Superior temporal gyrus (tissue), 1 donor: Measurements from ENCODE around the gene COBL.
A peak's percentile ranks its signal among the peaks of the same experiment; 100 is the strongest.

ENCODE experiments used
- DNase-seq: peaks from one replicate; pipeline ENCODE4 v3.0.0-alpha.2; 2016; ENCODE audit errors: extremely low spot score

COBL gene

DNA sequence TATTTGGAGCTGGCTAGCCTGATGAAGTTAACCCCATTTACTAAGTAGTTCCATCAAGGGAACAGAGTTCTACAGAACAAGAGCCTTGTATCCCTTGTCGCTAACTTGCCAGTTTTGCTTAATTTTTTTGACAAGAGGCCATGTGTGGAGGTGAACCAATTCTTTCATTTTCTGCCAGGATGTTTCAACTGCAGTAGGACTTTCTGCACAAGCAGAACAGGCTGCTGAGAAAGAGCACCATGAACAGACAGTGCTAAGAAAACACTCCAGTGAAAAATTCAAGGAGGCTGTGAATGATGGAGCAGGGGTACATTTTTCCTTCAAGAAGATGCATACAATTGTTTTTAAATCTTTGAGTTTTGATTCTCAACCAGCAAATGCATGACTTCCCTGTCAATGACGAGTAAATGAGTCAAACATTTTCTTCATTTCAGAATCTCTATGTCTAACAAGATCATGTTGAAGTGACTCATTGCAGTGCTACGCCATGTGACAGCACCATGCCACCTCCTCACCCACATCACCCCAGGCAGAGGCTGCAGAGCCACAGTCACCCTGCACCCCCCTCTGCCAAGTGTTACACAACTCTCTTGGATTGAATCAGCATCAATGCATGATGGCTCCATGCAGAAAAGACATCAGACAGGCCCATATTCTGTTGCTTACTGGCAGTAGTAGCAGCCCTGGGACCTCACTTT, 193.1 kb downstream of the COBL start:
- peak; percentile 83 for DNase-seq

DNA sequence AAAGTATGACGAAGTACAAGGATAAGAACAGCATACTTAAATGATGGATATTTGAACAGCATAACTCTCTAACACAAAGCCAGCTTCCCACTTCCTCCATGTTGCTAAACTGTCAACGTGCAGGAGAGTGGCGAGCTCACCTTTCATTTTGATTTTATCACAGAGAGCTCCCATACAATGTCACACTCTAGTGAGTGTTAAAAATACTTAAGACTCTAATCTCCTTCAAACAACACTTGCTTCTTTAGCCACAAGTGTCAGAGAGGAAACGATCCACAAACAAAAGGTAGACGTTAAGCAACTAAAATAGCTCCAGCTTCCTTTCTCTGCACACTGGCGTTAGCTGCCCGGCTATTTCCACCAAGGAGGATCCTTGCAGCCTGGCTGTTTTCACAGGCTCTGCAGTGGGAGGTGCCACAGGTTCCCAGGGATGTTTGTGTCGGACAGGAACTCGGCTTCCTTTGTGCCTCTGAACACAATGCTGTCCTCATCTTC, 194.6 kb downstream of the COBL start:
- peak; percentile 37 for DNase-seq

DNA sequence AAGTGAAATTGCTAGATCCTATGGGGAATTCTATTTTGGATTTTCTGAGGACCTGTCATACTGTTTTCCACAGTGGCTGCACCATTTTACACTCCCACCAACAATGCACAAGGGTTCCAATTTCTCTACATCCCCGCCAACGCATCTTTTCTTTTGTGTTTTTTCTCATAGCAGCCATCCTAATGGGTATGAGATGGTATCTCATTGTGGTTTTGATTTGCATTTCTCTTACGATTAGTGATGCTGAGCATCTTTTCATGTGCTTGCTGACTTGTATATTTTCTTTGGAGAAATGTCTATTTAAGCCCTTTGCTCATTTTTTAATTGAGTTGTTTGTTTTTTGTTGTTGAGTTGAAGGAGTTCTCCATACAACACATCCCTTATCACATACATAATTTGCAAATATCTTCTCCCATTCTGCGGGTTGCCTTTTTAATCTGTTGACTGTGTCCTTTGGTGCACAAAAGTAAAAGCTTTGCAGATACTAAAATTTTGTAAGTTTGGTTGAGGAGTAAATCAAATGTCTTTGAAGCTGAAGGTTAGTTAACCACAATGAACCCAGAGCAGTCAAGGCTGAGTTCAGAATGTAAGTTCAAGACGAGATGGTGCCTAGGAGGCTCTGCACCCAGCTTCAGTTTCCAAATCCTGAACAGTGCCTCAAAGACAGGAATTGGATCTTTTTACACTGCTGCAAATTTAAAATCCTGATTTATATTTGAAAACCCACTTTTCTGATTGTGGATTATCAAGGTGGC, 195.4 kb downstream of the COBL start:
- DNase-seq = no peak

DNA sequence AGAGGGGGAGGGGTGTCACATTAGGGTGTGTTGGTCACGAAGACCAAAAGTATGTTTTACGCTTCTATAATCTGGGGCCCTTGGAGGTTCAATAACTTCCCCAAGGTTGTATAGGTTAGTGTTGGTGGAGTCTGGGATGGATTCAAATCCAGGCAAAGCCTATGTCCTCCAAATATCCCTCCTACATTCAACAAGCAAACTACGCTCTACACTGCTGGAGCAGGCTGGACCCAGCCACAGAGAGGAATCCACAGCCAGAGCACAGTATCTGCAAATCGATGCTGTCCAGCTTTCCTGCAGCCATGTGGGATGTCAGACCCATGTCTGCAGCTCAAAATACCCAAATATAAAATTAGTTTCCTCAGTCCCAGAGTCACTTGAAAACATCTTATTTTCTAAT, 198.0 kb downstream of the COBL start:
- no peak for DNase-seq

DNA sequence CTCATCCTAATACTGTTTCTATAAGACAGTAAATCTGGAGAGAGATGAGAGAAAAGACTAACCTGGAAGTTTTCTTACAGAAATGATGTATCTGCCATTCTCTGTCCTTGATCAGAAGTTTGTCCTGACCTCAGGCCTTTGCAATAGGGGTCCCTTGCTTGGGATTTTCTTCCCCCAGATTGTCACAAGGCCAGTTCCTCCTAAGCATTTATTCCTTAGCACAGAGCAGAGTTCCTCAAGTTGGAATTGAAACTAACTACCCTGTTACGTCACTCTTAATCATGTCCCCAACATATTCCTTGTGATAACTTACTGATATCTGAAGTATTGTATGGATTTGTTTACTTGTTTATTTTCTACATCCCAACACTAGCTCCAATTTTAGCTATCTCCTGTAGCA, 202.1 kb downstream of the COBL start:
- DNase-seq = no peak

DNA sequence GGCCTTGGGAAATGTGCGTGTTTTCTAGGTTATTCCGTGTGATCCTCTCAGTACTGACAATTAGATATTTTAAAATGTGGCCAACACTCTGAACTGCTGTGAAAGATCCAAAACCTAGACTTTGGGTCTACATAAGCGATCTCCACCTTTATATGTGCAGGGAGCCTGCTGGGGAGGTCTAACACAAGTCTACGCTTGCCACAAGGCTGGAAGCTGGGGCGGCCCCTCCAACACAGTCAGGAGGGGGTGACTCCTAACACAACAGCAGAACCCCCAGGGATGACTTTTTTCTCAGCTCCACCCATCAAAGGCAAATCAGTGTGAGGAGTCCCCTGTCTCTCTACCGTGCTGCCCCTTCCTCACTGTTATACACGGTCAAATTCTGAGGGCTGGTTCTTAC, 202.6 kb downstream of the COBL start:
- no peak for DNase-seq

DNA sequence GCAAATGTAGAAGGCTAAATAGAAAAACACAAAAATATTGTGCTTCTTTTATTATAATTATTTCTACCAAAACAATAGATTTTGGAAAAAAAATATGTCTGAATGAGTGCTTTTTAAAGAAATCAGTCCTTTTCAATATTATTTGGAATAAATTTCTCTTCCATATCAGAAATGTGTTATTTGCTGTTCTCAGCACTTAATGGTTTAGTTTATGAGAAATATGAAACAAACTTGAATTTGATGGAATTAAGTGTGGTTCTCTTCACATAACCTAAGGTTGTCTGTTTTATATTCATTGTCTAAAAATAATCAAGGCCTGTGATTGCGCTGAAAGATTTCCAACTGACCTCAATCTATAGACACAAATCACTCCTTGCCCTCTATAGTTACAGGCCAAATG, 203.0 kb downstream of the COBL start:
- DNase-seq = no peak

DNA sequence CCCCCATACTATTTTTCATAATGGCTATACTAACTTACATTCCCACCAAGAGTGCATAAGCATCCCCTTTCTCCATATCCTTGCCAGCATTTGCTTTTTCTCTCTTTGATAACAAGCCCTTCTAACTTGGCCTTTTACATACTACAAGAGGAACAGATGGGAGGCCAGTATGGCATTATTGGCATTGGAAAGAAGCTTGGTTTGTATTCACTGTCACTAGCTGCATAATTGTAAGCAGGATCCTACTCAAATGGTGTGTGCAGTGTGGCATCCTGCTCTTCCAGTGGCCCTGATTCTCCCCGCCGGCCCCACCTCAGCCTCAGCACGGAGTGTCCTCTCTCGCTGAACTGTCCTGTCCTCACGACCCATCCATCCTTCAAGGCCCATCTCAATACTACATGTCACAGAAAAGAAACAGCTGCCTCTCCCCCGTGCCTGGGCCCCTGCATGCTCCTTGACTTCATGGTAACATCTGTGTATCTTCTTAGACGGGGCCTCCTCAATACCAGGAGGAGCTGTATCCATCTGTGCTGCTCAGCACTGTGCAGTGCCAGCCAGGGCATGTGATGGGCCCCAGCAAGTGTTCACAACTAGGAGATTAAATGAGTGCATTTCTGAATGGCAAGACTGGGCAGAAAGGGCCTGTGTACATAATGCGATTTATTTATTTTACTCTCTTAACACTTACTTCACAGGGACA, 205.2 kb downstream of the COBL start:
- DNase-seq = no peak

DNA sequence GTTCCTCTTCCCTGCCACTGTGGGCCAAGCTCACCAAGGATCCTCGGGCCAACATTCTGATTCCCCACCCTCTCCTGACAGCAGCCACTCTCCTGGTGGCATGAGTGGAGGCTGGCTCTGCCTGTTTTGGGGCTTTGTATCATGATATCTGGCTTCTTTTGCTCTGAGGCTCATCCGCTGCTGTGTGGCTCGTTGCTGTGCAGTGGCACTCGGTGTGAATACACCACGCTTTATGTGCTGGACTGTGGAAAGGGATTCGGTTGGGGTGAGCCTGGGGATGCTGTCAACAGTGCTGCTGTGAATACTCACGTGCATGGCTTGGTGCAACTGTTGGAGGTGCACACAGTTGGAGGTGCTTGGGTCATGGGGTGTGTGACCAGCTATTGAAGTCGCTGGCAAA, 208.5 kb downstream of the COBL start:
- DNase-seq = no peak

DNA sequence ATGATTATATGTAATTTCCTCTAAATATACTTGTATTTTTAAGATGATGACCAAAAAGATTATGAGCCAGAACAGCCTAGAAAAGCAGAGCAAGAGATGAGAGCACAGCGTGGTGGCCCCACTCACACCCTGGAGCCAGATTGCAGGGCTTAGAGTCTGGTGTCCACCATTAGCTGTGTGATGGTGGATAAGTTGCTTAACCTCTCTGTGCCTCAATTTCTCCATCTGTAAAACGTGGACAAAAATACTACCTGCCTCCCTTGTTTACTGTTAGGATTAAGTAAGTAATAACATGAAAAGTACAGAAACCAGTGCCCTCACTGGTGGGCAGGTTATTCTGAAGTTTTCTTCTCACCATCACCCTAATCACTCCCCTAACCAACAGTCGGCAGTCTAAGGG, 212.3 kb downstream of the COBL start:
- DNase-seq = no peak

DNA sequence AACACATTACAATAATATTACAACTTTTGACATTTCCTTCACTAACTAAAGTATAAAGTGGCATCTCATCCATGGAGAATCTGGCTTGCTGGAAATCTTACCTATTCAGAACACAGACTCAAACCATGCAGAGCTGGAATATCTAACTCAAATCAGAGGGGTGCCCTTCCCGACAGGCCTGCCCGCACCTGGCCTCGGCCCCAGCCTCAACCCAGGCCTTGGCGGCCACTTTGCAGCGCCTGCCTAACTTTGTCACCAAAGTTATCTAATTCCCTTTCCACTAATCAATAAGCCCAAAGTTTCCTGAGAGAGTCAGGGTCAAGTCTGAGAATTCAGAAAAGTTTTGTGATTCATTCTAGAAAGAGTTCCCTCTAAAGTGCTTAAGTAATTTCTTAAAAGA, 212.9 kb downstream of the COBL start:
- DNase-seq = no peak

DNA sequence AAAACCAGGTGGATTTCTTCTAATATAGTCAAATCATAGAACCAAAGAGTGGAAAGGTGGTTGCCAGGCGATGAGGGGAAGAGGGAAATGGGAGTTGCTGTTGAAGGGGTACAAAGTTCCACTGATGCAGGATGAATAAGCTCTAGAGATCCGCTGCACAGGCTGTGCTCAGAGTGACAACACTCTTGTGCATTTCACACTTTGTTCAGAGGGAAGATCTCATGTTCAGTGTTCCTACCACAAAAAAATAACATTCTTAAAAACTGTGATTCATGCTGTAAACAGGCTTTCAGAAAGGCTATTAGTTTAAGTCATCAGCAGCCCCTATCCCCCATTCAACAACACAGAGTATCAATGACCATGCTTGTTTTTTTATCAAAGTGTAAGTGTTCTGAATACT, 213.8 kb downstream of the COBL start:
- DNase-seq = no peak

DNA sequence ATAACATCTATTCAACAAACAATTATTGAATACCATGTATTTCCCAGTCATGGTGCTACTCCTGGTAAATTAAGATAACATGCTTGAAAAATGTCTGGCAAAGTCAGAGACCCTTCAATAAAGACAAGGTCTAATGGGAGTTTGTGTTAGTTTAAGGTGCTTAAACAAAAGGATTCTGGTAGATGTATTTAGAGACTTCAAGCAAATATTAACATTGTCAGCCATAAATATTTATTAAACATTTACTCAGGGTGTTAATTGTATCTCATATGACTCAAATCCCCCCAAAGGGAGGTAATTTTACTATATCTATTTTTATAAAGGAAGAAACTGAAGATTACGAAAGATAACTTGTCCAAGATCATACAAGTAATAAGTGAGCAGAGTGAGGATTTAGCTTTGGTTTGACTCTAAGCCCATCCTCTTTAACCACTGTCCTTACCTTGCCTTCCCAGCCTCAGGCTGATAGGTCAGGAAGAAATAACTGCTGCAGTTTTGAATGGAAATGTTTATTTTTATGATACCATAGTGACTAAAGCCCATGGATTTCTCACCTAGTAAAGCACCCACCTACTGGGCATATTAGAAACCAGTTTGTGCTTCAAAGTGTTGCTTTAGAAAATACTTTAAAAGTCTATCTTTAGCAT, 215.4 kb downstream of the COBL start:
- no peak for DNase-seq

DNA sequence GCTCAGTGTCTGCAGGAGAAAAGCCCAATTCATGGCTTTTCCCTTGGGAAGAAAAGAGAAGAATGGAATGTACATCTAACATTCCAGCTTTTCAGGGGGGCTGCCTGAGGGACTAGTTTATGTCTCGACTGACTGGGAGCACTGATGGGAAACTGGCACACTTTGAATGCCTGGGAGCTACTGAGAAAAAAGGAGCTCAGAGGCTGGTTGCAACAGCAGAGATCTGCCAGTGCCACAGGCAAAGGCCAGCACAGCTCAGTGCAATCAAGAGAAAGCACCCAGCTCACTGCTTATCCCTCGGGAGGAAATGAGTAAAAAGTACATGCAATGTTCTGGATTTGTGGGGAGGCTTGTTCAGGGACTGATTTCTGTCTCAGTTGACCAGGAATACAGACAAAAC, 226.2 kb downstream of the COBL start:
- DNase-seq = no peak

DNA sequence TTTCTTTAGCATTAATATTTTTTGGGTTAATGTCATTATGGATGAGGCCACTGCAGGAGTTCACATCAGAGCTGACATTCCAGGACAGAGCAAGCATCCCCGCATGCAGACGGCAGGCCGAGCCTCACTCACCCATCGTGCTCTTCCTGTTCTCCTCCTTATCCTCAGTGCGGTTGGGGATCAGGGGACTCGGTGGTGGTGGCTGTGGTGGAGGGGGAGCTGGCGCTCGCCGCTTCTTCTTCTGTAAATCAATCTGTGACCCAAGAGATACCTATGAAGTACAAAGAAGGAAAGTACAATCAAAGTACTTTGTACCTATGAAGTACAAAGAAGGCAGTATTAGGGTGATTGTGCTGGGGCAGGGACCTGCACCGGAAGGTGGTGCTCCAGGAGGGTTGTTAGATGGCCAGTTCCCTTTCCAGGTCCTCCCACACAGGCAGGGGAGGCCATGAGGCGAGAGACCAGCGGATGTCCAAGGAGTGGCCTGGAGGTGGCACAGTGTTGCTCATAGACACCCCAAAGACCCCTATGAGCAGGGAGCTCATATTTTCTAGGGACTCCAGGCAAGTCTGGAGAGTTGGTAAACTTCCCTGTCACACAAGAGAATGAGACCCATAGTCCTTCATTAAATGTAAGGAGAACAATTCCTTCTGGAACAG, 231.4 kb downstream of the COBL start:
- DNase-seq = no peak

DNA sequence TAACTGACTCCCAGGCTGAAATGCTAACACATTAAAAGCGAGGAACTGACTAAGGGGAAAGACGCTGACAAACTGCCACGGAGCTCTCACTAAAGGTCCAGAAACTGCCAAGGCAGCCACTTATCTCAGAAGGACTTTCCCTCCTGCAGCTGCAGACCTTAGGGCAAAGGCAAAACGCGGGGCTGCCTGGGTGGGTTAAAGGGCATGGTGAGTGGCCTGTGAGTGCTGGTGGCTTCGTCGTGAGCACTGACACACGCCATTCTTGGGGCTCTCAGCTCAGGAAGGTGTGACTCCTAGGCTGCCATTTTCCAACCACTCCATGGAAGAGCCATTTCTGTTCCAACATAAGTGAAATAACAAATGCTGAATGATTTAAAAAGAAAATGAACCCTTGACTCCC, 232.5 kb downstream of the COBL start:
- no peak for DNase-seq

DNA sequence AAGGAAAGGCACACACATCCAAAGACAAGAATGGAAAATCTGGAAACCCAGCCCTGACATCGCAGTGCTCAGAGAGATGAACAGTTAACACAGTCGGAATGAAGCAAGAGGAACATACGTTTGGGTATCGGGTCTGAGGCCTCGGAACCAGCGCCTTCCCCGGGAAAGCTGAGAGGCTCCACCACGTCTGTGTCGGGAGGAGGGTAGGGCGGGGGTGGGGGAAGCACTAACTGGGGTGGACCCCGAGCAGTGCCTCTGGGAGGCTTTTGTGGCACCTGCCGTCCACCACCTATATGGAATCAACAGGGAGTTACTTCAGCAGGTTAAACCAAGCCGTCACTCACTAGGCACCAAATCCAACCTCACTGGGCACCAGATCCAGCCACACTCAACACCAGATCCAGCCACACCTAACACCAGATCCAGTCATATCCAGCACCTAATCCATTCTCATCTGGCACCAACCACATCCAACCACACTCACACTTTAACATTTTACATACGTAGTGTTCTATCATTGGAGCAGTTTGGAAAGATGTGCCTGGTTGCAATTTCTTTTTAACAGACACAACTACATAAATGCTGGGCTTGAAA, 233.6 kb downstream of the COBL start:
- DNase-seq = no peak

DNA sequence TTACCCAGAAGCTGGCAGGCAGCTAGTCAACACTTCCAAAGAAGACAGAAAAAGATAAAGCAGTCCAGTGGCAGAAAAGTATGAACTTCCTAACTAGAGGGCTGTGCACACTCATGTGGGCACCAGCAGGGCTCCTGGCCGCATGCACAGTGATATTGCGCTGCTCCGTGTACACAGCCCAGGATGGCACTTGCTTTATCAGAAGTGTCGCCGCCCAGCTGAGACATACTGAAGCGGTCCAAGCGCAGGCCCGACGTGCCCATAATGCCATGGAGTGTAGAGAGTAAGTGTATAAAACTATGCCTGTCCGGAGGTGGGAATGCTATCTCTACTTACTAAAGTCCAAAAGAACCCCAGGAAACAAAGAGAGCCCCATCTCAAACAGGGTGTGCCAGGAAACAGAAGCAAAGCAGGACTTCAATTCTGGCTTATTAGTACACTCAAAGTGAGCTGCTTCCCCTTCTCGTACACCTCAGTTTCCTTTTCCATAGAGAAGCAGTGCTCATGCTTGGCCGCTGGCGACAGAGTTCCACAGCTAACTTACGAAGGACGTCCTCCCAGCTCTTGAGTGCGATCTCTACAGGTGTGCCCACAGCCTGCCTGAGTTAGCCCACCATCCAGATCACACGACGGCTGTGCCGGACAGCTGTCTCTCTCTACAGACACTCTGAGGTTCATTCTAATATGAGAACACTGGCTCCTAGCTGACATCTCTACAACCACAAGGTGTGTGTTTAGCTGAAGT, 234.3 kb downstream of the COBL start:
- DNase-seq = no peak

DNA sequence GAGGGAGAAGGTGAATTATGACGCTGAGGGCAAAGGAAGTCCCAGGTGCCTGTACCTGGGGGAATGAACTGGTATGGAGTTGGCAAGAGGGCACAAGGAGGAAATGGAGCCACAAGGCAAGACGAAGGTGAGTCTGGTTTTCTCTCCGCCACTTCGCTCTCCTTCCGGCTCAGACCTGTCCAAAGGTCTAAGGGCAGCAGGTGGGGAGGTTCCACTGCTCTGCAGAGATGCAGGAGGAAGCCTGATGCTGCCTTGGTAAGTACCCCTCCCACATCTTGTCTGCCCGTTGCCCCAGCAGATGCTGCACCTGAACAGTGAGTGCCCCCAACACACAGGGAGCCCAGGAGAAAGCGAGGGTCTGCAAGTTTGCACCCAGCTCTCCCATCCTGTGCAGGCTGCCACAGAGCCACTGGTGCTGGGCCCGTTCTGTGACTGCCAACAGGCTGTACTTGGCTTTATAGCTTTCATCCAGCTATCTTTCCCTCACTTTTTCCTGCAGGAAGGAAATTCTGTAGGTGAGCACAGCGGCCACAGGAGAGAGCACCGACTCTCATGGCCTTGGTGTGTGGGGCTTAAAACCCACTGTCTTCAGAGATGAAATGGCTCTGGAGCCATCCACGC, 235.2 kb downstream of the COBL start:
- no peak for DNase-seq

DNA sequence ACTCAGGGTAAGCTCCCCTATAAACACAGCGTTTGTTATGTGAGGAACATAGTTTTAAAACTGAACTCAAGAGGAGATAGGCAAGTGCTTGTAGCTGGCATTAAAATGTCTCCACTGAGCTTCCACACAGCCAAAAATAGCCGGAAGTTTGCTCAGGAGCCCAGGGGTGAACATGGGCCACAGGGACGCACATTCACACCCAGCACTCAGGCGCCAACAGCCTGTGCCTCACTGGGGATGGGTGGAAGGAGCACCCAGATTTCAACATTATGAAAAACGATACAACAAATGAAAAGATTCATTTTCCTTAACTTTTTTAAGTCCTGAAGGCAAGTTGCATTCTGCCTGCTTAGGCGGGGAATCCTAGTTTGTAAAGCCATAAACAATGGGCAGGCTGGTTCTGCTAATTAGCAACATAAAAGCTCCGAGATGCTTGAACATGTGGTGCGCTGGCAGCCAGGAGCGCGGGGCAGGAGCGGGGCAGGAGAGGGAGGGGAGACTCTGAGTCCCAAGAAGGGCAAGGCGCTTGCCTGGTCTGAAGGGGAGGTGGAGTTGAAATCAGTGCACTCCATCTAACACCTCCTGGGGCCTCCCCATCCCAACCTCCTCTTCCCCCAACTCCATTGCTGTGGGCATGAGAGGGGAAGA, 235.9 kb downstream of the COBL start:
- DNase-seq = no peak
